NB4 (cell line): ENCODE data around the gene VILL.

Experiments
- MYC ChIP-seq: IDR thresholded peaks from 2 replicates; pipeline ENCODE4 v1.6.1; 2011; ENCODE audit warnings: low read depth, low read length
- POLR2A ChIP-seq: IDR thresholded peaks from 2 replicates; pipeline ENCODE4 v1.6.1; 2011; ENCODE audit warnings: mild to moderate bottlenecking; ENCODE audit not compliant: insufficient read length; ENCODE audit errors: extremely low read depth
- TF ChIP-seq, protein P1 (sequence below): IDR thresholded peaks from one replicate; pipeline ENCODE4 v1.5.1; 2012; ENCODE audit warnings: low read depth, low read length

- TF ChIP-seq, protein P1, sequence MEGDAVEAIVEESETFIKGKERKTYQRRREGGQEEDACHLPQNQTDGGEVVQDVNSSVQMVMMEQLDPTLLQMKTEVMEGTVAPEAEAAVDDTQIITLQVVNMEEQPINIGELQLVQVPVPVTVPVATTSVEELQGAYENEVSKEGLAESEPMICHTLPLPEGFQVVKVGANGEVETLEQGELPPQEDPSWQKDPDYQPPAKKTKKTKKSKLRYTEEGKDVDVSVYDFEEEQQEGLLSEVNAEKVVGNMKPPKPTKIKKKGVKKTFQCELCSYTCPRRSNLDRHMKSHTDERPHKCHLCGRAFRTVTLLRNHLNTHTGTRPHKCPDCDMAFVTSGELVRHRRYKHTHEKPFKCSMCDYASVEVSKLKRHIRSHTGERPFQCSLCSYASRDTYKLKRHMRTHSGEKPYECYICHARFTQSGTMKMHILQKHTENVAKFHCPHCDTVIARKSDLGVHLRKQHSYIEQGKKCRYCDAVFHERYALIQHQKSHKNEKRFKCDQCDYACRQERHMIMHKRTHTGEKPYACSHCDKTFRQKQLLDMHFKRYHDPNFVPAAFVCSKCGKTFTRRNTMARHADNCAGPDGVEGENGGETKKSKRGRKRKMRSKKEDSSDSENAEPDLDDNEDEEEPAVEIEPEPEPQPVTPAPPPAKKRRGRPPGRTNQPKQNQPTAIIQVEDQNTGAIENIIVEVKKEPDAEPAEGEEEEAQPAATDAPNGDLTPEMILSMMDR = no peak
- TF ChIP-seq MYC = no peak
- no peak for TF ChIP-seq POLR2A
These were observed 3.3 kb upstream of the VILL start for GRCh38 chr3:37987315-37987697.
